RWPE2 (cell line): ENCODE measurements around the gene ANKRD33B.

Experiments
- ATAC-seq: fragments of 200-7000 bp; cut with Tn5 transposase; 3 replicates; pipeline ENCODE4 v1.9.1; 2021; ENCODE audit warnings: low read depth
- DNase-seq: peaks from one replicate; pipeline ENCODE4 v3.0.0-alpha.2; 2020; ENCODE audit warnings: low spot score
- H3K27ac ChIP-seq: fragments of 450-650 bp; 2 replicates; pipeline ENCODE4 v1.5.1; 2017; ENCODE audit warnings: mild to moderate bottlenecking; ENCODE audit not compliant: poor library complexity, severe bottlenecking
- H3K27me3 ChIP-seq: fragments of 250-450 bp; sonication (Bioruptor Pico); 2 replicates; pipeline ENCODE4 v1.5.1; 2021; ENCODE audit warnings: mild to moderate bottlenecking, moderate library complexity; ENCODE audit not compliant: insufficient read depth, poor library complexity, severe bottlenecking
- H3K36me3 ChIP-seq: fragments of 250-450 bp; sonication (Bioruptor Pico); 2 replicates; pipeline ENCODE4 v1.5.1; 2020; ENCODE audit warnings: low read depth, mild to moderate bottlenecking, moderate library complexity
- H3K4me1 ChIP-seq: fragments of 250-450 bp; sonication (Bioruptor Pico); 2 replicates; pipeline ENCODE4 v1.5.1; 2021; ENCODE audit warnings: mild to moderate bottlenecking, moderate library complexity; ENCODE audit not compliant: insufficient read depth, poor library complexity, severe bottlenecking
- H3K4me3 ChIP-seq: fragments of 250-450 bp; sonication (Bioruptor Pico); 2 replicates; pipeline ENCODE4 v1.5.1; 2021; ENCODE audit warnings: mild to moderate bottlenecking, moderate library complexity; ENCODE audit not compliant: severe bottlenecking
- H3K9me3 ChIP-seq: fragments of 250-450 bp; sonication (Bioruptor Pico); 2 replicates; pipeline ENCODE4 v1.5.1; 2021; ENCODE audit warnings: mild to moderate bottlenecking, moderate library complexity; ENCODE audit not compliant: severe bottlenecking
- TF ChIP-seq, protein P1 (sequence below): fragments of 450-650 bp; IDR thresholded peaks from one replicate; pipeline ENCODE4 v1.5.1; 2017; ENCODE audit warnings: mild to moderate bottlenecking, moderate library complexity; ENCODE audit not compliant: poor library complexity, severe bottlenecking

The ANKRD33B gene

GRCh38 chr5:10644192-10644591 is 80.3 kb downstream of the ANKRD33B start:
- Histone ChIP-seq H3K27ac (no peak overlapping the region), H3K27me3 (no peaks in the 10 kb centered on the region), H3K36me3 (no peaks in the 10 kb centered on the region), H3K9me3 (no peaks in the 10 kb centered on the region), H3K4me1 (no peaks in the 10 kb centered on the region), H3K4me3 (no peak overlapping the region)
- TF ChIP-seq, protein P1, sequence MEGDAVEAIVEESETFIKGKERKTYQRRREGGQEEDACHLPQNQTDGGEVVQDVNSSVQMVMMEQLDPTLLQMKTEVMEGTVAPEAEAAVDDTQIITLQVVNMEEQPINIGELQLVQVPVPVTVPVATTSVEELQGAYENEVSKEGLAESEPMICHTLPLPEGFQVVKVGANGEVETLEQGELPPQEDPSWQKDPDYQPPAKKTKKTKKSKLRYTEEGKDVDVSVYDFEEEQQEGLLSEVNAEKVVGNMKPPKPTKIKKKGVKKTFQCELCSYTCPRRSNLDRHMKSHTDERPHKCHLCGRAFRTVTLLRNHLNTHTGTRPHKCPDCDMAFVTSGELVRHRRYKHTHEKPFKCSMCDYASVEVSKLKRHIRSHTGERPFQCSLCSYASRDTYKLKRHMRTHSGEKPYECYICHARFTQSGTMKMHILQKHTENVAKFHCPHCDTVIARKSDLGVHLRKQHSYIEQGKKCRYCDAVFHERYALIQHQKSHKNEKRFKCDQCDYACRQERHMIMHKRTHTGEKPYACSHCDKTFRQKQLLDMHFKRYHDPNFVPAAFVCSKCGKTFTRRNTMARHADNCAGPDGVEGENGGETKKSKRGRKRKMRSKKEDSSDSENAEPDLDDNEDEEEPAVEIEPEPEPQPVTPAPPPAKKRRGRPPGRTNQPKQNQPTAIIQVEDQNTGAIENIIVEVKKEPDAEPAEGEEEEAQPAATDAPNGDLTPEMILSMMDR = no peak
- DNase-seq (no peak), ATAC-seq (no peak)

GRCh38 chr5:10645146-10645545 is 81.3 kb downstream of the ANKRD33B start:
- Histone ChIP-seq H3K27ac (no peak overlapping the region), H3K4me1 (no peaks in the 10 kb centered on the region), H3K36me3 (no peaks in the 10 kb centered on the region), H3K4me3 (no peak overlapping the region), H3K9me3 (no peaks in the 10 kb centered on the region), H3K27me3 (no peaks in the 10 kb centered on the region)
- TF ChIP-seq, protein P1 = no peak
- DNase-seq (no peak), ATAC-seq (0 out of 3 replicates have a peak, but pooled peaks have one; percentile 35)

GRCh38 chr5:10645671-10646070 is 81.8 kb downstream of the ANKRD33B start:
- no peak overlapping the region for H3K27ac ChIP-seq
- H3K9me3 ChIP-seq = no peaks in the 10 kb centered on the region
- H3K4me1 ChIP-seq = no peaks in the 10 kb centered on the region
- no peaks in the 10 kb centered on the region for H3K27me3 ChIP-seq
- no peak for DNase-seq
- TF ChIP-seq, protein P1 = no peak
- 0 out of 2 replicates have a peak, but pooled peaks cover 3% of the 10 kb centered on the region for H3K36me3 ChIP-seq
- H3K4me3 ChIP-seq = no peak overlapping the region
- no peak for ATAC-seq

GRCh38 chr5:10647640-10648039 is 83.8 kb downstream of the ANKRD33B start:
- H3K4me3 ChIP-seq = no peak overlapping the region
- no peaks in the 10 kb centered on the region for H3K27me3 ChIP-seq
- no peak for DNase-seq
- H3K4me1 ChIP-seq = no peaks in the 10 kb centered on the region
- H3K9me3 ChIP-seq = no peaks in the 10 kb centered on the region
- 0 out of 2 replicates have a peak, but pooled peaks cover 3% of the 10 kb centered on the region for H3K36me3 ChIP-seq
- TF ChIP-seq, protein P1 = no peak
- no peak overlapping the region for H3K27ac ChIP-seq
- ATAC-seq = no peak

DNA sequence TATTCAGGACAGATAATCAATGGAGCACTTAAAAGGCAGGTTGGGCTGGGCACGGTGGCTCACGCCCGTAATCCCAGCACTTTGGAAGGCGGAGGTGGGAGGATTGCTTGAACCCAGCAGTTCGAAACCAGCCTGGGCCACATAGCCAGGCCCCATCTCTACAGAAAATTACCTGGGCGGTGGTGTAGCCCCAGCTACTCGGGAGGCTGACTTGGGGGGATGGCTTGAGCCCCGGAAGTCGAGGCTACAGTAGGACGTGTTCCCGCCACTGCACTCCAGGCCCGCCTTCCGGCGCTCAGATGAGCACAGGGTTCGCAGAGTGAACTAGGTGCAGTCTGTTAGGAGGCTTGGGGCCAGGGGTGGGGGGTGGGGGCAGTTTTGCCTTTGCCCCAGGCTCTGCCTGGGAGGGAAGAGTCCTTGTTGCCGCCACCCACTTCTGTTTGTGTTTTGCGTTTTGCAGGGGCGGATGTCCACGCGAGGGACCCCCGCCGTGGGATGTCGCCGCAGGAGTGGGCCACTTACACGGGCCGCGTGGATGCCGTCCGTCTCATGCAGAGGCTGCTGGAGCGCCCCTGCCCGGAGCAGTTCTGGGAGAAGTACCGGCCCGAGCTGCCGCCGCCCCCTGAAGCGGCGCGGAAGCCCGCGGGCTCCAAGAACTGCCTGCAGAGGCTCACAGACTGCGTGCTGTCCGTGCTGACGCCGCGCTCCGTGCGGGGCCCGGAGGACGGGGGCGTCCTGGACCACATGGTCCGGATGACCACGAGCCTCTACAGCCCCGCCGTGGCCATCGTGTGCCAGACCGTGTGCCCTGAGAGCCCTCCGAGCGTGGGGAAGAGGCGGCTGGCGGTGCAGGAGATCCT is 85.2 kb downstream of the ANKRD33B start:
- ATAC-seq = no peak

More for the DNA sequence above, 85.2 kb downstream of the ANKRD33B start:
- no peak overlapping the region for H3K27ac ChIP-seq
- H3K4me1 ChIP-seq = no peaks in the 10 kb centered on the region
- TF ChIP-seq, protein P1 = no peak
- H3K9me3 ChIP-seq = no peaks in the 10 kb centered on the region
- no peaks in the 10 kb centered on the region for H3K27me3 ChIP-seq
- no peak overlapping the region for H3K4me3 ChIP-seq
- no peak for DNase-seq
- 0 out of 2 replicates have a peak, but pooled peaks cover 3% of the 10 kb centered on the region for H3K36me3 ChIP-seq
